HL-60 (cell line): ENCODE measurements around the gene KRT81.

Experiments
- DNase-seq, 2 experiments: peaks; one replicate each; pipeline ENCODE4 v3.0.0-alpha.2; 2010 to 2020; ENCODE audit warnings: low read depth in 1 of 2, low spot score in 1 of 2
- H3K27ac ChIP-seq: fragments of 250-450 bp; sonication (Bioruptor Pico); replicated peaks from 2 replicates; pipeline ENCODE4 v1.5.1; 2020; ENCODE audit warnings: mild to moderate bottlenecking, moderate library complexity
- H3K27me3 ChIP-seq: fragments of 250-450 bp; sonication (Bioruptor Pico); 2 replicates; pipeline ENCODE4 v1.5.1; 2021; ENCODE audit warnings: mild to moderate bottlenecking, moderate library complexity; ENCODE audit not compliant: insufficient read depth, poor library complexity, severe bottlenecking
- H3K4me3 ChIP-seq: replicated peaks from 2 replicates; pipeline ENCODE4 v1.5.1; 2011; ENCODE audit warnings: mild to moderate bottlenecking, control low read depth, low read length; ENCODE audit not compliant: insufficient read depth
- GABPA ChIP-seq: IDR thresholded peaks from 2 replicates; pipeline ENCODE4 v1.6.1; 2012; ENCODE audit warnings: low read depth
- POLR2AphosphoS5 ChIP-seq: IDR thresholded peaks from 2 replicates; pipeline ENCODE4 v1.6.1; 2012; ENCODE audit warnings: low read depth
- SPI1 ChIP-seq: IDR thresholded peaks from 2 replicates; pipeline ENCODE4 v1.6.1; 2012; ENCODE audit warnings: low read depth, mild to moderate bottlenecking, borderline replicate concordance
- TF ChIP-seq, protein P1 (sequence below): IDR thresholded peaks from 2 replicates; pipeline ENCODE4 v1.6.1; 2012; ENCODE audit warnings: low read depth; ENCODE audit not compliant: insufficient replicate concordance
- TF ChIP-seq, protein P2 (sequence below): IDR thresholded peaks from one replicate; pipeline ENCODE4 v1.5.1; 2011; ENCODE audit warnings: low read length, control low read depth, inconsistent platforms; ENCODE audit not compliant: insufficient read depth

Gene KRT81

DNA sequence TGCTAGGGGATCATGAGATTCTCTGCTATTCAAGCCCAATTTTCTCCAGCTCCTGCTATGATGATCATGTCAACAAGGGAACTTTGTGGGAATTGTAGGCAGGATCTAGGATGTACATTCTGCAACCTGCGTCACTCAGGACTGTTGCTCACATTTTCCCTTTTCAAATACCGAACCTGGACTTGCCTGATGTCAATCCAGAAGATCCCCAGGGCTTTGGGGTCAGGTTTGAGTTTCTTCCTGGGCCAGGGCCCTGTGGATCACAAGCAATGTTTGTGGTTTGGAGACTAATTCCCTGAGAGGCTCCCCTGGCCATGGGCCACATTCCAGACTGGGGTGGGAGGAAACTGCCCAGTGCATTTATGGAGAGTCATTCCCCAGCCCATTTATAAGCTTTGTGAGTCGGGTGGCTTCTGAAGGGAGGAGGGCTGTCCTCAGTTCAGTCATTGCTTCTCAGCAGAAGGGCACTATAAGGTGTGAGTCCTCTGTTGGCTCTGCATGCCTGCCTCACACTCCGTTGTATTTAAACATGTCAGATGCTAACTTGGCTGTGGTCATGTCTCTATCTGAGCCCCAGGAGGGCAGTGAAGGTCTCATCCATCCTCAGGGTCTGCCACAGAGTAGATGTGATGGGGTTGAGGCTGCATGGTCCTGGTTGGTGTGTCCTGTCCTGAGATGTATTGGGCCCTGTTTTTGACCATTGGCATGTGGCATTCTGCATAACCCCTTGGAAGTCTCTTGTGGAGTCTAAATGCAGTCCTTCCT is 10.4 kb downstream of the KRT81 start:
- Histone ChIP-seq H3K27ac (no peak overlapping the region), H3K4me3 (no peak overlapping the region), H3K27me3 (peaks cover 13% of the 10 kb centered on the region)
- no peak for TF ChIP-seq GABPA
- TF ChIP-seq, protein P1, sequence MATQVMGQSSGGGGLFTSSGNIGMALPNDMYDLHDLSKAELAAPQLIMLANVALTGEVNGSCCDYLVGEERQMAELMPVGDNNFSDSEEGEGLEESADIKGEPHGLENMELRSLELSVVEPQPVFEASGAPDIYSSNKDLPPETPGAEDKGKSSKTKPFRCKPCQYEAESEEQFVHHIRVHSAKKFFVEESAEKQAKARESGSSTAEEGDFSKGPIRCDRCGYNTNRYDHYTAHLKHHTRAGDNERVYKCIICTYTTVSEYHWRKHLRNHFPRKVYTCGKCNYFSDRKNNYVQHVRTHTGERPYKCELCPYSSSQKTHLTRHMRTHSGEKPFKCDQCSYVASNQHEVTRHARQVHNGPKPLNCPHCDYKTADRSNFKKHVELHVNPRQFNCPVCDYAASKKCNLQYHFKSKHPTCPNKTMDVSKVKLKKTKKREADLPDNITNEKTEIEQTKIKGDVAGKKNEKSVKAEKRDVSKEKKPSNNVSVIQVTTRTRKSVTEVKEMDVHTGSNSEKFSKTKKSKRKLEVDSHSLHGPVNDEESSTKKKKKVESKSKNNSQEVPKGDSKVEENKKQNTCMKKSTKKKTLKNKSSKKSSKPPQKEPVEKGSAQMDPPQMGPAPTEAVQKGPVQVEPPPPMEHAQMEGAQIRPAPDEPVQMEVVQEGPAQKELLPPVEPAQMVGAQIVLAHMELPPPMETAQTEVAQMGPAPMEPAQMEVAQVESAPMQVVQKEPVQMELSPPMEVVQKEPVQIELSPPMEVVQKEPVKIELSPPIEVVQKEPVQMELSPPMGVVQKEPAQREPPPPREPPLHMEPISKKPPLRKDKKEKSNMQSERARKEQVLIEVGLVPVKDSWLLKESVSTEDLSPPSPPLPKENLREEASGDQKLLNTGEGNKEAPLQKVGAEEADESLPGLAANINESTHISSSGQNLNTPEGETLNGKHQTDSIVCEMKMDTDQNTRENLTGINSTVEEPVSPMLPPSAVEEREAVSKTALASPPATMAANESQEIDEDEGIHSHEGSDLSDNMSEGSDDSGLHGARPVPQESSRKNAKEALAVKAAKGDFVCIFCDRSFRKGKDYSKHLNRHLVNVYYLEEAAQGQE: no peak
- TF ChIP-seq POLR2AphosphoS5: no peak
- TF ChIP-seq, protein P2, sequence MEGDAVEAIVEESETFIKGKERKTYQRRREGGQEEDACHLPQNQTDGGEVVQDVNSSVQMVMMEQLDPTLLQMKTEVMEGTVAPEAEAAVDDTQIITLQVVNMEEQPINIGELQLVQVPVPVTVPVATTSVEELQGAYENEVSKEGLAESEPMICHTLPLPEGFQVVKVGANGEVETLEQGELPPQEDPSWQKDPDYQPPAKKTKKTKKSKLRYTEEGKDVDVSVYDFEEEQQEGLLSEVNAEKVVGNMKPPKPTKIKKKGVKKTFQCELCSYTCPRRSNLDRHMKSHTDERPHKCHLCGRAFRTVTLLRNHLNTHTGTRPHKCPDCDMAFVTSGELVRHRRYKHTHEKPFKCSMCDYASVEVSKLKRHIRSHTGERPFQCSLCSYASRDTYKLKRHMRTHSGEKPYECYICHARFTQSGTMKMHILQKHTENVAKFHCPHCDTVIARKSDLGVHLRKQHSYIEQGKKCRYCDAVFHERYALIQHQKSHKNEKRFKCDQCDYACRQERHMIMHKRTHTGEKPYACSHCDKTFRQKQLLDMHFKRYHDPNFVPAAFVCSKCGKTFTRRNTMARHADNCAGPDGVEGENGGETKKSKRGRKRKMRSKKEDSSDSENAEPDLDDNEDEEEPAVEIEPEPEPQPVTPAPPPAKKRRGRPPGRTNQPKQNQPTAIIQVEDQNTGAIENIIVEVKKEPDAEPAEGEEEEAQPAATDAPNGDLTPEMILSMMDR: no peak
- no peak for TF ChIP-seq SPI1
- DNase-seq: no peak

DNA sequence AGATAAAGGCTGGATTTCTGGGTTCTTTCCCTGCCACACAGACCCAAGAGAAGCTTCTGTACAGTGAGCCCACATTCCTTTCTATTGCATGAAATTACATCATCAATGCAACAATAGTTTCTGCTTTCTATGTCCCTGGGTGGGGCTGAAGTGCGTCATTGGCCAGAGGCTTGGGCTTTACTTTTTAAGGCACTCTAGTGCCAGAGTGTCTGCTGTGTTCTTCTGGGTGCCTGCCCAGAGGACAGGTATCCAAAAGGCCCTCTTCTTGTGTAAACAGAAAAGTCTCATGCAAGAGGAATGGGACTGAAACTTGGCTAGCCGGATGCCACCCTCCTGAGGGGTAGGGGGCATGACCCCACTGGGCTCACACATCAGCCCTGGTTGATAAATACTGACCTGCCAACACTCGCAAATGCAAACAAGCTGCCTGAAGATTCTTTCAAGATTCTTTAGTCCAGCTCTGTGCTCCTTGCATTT is 11.0 kb downstream of the KRT81 start:
- Histone ChIP-seq H3K27me3 (peaks cover 13% of the 10 kb centered on the region), H3K27ac (no peak overlapping the region), H3K4me3 (no peak overlapping the region)
- TF ChIP-seq POLR2AphosphoS5: no peak
- no peak for TF ChIP-seq GABPA
- TF ChIP-seq, protein P1: no peak
- TF ChIP-seq, protein P2: no peak
- no peak for TF ChIP-seq SPI1
- DNase-seq: peak; percentile 9 to 25

DNA sequence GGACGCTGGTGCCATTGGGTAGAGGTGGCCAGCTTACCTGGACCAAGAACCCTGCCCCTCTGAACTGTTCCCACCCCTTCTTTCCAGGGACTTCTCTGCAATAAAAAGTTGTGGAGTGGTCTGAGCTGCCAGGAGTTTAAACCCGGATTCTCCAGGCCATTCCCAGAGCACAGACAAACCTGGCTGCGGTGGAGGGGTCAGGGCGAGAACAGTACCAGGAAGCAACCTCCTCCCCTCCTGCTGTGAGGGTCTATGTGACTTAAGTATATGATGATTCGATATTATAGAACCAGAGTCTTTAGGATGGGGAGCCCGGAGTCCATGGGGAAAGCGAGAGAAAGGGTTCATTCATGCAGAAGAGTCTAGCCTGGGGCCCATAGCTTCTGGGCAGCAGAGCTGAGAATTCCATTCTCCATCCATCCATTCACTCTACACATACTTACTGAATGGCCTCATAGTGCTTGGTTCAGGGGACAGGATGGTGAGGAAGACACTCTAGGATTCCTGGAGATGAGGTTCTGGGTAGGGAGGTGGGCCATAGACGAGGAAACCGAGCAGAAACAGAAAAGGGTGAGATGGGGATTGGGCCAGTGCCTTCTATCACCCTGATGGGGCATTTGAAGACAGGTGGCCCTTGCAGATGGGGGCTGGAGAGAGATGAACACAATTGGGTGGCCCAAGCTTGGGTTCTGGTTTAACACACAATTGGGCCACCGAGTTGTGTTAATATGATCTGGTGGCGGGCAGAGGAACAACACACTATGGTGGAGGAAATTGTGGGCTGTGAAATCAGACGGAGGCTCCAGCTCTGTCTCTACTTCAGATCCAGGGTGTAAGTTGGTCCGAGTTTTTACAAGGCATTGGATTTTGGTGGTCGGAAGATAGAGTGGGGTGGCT is 11.7 kb downstream of the KRT81 start:
- TF ChIP-seq SPI1: no peak
- no peak for TF ChIP-seq GABPA
- TF ChIP-seq, protein P2: no peak
- TF ChIP-seq, protein P1: no peak
- Histone ChIP-seq H3K4me3 (no peak overlapping the region), H3K27me3 (peaks cover 13% of the 10 kb centered on the region), H3K27ac (no peak overlapping the region)
- DNase-seq: no peak
